Fibroblast of peridontal ligament (primary cell): ENCODE results near the gene FPR3.
"Not testable (repeated sequence)": the region's sequence is repeated elsewhere in the genome, so short reads cannot be mapped to it uniquely, and the experiment has no call there.

Source experiments
- DNase-seq: peaks from one replicate; pipeline ENCODE4 v3.0.0-alpha.2; 2010; ENCODE audit errors: extremely low read depth

Gene FPR3, protein sequence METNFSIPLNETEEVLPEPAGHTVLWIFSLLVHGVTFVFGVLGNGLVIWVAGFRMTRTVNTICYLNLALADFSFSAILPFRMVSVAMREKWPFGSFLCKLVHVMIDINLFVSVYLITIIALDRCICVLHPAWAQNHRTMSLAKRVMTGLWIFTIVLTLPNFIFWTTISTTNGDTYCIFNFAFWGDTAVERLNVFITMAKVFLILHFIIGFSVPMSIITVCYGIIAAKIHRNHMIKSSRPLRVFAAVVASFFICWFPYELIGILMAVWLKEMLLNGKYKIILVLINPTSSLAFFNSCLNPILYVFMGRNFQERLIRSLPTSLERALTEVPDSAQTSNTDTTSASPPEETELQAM

DNA sequence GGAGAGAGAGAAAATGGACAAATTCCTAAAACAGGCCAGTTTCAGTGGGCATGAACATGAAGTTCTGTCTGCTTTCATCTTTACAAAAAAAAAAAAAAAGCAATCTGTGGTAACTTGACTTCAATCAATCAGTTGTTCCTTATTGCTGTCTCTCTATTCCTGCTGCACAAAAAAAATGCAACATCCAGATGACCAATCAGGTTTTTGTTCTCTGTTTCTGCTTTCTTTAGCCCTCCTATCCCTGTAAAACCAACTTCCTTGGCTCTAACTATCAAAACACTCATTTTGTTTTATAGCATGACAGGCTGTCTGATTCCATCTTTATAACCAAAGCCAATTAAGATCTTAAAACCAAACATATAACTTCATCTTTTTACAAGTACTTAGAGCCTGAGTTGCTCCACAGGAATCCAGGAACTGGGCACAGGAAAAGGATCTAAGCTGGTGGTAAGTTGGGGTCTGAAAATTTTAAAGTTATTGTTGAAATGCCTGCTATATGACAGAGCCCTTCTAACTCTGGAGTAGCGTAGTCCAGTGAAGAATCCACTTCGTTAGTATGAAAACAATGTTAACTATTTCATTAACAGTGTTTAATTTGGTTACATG, at the start of gene FPR3:
Gene FPR3 (plus strand): TSS at position 273 of the 606 bp plus-strand sequence. CDS start 28,592 bp downstream, outside the sequence.
- DNase-seq, result no peak

DNA sequence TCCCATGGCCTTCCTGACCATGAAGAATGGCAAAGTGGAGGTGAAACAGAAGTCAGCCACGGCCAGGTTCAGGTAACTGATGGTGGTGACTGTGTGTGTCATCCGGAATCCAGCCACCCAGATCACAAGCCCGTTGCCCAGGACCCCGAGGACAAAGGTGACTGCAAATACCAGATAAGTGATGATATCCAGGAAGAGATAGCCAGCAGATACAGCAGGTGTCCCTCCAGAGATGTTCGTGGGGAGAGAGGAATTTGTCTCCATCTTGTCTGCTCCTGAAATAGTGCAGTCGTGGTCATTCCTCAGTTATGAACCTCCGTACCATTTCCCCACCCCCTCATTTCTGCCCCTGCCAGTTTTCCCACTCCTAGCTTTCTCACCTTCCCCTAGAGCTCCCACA, 48.2 kb upstream of the FPR3 start:
- DNase-seq, result no peak

DNA sequence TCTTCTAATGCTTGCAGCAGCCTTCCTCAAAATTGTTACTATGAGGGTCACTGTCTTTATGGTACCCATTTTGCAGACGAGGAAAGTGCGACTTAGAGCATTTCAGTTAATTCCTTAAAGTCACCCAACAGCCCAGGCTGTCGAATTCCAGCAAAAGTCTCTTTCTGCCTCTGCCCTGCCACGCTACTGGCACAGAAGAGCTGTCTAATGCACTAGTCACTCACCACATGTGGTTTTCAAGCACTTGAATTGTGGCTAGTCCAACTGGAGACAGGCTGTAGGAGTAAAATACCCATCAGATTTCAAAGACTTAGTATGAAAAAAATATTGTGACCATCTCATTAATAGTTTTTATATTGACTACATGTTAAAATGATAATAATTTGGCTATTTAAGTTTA, 45.0 kb upstream of the FPR3 start:
- DNase-seq, result peak; percentile 27

DNA sequence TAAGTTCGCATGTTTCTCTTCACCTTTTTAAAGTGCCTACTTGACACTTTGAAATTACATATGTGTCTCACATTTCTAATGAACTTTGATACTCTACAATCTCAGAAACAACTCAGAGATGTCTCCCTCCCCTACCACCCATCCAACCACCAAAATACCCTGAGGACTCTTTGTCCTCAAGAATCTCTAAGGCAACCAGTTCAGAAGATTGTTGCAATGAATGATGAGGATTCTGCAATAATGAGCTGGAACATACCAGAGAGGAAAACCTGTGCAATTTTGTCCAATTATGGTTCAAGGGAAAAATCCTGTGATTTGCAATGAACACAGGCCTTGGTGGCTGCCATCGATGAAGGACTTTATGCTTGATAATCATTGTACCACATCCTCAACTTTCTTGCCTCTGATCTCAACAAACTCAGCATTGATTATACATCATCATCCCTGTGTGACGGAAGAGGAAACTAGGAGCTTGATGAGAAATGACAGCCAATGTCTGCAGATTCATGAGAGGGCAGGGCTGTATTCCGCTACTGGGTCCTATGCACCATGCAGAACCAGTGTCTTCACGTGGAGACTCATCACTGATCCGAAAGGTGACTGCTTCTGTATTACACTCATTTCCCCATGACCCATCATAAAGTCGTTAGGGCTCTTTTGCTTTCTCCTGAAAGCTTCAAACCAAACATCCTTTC, 44.4 kb upstream of the FPR3 start:
- DNase-seq, result peak; percentile 14

DNA sequence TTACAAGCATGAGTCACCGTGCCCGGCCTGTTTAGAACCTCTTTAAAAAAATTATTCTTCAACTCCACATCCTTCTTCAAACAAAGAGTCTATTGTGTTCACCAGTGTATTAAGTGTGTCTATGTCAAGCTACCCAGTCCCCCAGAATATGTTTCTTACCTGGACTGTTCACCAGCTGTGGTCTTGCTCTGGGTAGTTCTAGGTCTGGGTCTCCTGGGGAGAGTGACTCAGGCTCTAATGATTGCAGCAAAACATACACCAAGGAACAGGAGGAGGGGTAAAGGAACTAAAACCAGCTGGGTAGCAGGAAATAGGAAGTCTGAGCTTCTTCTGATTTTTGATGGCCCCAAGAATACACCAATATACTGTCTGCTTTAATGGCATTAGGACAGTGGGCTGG, 43.3 kb upstream of the FPR3 start, which contains the start of gene FPR1:
Gene FPR1 (minus strand): TSS at position 224 of the 400 bp plus-strand sequence. CDS start 4,884 bp downstream, outside the sequence.
- peak; percentile 20 for DNase-seq

DNA sequence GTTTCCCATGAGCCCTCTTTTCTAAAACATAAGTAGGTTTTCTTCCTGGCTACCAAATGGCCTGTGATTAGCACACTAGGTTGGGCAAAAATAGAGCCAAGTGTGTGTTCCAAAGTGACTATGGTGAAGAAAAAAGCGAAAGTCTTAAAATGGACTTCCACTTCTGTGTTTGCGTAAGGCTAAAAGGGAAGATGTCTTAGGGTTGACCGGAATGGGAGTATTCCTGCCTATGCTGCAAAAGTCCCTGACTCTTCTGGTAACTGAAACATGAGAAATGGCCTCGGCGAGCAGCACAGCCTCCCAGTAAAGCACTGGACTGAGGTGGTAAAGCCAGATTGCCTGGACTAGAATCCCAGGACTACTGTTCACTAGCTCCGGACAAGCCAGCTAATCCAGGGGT, 40.8 kb upstream of the FPR3 start:
- DNase-seq, result no peak

DNA sequence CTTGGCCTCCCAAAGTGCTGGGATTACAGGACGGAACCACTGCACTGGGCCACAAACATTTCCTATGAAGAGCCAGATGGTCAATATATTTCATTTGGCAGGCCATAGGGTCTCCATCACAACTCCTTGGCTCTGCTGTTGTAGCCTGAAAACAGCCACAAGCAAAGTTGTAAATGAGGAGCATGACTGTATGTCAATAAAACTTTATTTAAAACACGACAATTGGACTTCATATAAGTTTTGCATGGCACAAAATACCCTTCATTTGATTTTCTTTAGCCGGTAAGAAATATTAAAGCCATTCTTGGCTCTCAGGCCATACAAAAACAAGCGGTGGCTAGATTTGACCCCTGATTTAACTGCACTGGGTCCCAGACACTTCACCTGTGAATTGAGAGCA, 40.2 kb upstream of the FPR3 start:
- no peak for DNase-seq

DNA sequence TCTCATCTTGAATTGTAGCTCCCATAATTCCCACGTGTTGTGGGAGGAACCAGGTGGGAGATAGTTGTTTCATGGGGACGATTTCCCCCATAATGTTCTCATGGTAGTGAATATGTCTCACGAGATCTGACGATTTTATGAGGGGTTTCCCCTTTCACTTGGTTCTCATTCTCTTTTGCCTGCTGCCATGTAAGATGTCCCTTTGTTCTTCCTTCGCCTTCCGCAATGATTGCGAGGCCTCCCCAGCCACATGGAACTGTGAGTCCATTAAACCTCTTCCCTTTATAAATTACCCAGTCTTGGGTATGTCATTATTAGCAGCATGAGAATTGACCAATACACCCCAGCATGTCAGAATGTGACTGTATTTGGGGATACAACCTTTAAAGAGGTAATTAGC, 39.4 kb upstream of the FPR3 start:
- DNase-seq, result no peak

DNA sequence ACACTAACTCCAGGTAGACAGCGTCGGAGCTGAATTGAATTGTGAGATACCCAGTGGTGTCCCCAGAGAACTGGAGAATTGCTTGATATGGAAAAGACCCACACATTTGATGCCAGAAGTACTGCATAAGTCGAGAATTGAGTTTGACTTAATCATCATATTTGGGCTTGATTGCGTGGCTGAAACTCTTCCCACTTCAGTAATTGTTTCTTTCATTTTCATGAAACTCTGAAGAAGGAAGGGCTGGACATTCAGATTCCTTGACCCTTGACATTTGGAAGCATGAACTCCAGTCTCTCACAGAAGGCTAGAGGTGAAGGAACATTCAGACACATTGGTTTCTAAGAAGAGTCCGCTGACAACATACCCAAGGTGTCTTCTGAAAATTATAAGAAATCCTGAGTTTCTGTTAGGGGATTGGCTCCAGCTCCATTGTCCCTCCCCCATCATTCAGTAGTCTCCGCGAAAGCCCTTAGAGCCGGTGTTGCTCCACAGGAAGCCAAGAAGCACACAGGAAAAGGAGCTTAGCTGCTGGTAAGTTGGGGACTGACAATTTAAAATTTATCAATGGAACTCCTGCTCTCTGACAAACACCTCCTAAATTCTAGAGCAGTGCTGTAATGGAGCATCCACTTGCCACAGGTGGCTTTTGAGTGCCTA, 34.1 kb upstream of the FPR3 start, which contains the start of gene FPR2:
Gene FPR2 (plus strand): TSS at position 484 of the 660 bp plus-strand sequence. CDS start 7,479 bp downstream, outside the sequence.
- DNase-seq, result no peak

DNA sequence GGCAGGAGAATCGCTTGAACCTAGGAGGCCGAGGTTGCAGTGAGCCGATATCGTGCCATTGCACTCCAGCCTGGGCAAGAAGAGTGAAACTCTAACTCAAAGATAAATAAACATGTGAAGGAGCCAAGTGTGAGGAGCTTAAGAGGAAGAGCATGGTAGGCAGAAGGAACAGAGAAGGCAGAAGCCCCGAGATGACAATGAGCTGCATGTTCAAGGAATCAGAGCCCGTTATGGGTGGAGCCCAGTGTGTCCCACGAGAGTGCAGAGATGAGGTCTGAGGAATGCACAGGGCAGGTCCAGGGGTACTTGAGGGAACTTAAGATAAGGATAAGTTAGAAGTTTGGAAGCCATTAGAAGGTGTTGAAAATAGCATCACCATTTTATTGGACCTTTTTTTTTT, 33.3 kb upstream of the FPR3 start:
- DNase-seq, result no peak

DNA sequence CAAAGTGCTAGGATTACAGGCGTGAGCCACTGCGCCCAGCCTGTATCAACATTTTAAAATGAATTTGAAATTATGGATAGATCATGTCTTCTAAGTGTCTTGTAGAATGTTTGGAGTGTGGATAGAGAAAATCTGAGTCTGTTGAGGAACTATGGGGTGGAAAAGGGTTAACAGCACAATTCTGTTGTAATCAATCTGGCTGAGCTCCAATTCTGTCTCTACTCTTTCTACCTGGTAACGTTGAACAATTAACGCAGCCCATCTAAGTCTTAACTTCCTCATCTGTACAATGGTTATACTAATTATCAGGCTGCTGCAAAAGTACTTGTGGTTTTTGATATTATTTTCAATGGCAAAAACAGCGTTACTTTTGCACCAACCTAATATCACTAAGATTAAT, 29.9 kb upstream of the FPR3 start:
- DNase-seq, result no peak

DNA sequence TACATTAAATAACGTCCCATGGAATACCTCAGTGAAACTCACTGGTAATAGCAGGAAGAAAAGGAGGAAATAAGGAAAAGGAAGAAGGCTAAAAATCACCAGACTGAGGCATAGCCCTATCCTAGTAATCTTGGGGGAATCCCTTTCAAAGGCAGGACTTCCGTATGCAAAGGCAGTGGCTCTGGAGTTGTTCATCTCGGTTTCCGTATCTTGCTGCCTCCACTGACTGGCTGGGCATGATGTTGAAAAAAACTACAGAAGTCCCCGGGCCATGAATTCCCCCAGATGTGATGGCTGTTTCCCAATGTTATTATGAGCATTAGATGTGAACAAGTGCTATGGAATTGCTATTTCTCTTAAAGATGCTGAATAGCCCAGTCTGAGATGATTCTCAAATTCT, 28.5 kb upstream of the FPR3 start:
- no peak for DNase-seq

DNA sequence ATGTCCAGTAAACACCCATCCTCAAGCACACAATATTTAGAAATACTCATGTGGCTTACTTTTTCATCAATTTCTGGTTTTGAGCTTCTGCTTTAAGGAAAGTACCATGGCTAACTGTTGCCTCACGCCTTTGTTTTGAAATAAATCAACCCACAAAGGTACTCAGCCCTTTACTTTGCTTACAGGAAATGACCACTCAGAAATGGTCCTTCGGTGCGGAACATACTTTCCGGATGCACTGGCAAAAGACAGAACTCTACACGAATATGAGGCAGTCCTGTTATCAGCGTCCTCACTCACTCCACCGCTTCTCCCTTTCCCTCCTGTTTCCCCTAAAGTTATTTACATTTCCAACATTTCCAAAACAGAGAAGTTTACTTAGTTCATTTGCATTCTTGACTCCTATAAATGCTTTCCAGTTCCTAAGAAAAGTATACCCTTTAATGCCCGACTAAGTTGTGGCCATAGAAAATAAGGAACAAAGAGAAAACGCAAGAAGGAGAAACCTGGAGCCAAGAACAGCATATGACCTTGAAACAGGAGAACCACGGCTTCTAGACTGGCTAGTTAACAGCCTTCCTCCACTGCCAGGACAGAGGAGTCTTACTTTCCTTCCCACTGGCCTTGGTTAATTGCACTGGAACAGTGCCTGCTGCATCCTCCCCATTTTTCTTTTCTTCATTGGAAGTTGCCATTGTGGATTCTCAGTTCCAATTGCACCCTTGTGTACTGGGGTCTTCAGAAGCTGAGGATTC, 23.4 kb upstream of the FPR3 start:
- no peak for DNase-seq

DNA sequence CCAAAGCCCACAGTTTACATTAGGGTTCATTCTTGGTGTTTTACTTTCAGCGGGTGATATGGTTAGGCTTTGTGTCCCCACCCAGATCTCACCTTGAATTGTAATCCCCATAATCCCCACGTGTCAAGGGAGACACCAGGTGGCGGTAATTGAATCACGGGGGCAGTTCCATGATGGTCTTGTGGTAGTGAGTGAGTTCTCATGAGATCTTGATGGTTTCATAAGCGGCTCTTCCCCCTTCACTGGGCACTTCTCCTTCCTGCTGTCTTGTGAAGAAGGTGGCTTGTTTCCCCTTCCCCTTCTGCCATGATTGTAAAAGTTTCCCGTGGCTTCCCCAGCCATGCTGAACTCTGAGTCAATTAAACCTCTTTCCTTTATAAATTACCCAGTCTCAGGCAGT, 22.0 kb upstream of the FPR3 start:
- no peak for DNase-seq

DNA sequence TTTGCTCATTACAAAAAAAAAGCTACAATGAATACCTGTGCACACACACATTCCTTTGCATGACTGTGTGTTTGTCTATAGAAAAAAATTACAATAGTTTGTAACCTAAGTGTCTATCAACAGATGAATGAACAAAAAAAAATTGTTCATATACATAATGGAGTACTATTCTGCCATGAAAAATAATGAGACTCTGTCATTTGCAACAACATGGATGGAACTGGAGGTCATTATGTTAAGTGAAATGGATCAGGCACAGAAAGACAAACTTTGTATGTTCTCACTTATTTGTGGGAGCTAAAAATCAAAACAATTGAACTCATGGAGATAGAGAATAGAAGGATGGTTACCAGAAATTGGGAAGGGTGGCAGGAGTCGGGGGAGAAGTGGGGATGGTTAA, 18.4 kb upstream of the FPR3 start:
- not testable (repeated sequence) for DNase-seq

DNA sequence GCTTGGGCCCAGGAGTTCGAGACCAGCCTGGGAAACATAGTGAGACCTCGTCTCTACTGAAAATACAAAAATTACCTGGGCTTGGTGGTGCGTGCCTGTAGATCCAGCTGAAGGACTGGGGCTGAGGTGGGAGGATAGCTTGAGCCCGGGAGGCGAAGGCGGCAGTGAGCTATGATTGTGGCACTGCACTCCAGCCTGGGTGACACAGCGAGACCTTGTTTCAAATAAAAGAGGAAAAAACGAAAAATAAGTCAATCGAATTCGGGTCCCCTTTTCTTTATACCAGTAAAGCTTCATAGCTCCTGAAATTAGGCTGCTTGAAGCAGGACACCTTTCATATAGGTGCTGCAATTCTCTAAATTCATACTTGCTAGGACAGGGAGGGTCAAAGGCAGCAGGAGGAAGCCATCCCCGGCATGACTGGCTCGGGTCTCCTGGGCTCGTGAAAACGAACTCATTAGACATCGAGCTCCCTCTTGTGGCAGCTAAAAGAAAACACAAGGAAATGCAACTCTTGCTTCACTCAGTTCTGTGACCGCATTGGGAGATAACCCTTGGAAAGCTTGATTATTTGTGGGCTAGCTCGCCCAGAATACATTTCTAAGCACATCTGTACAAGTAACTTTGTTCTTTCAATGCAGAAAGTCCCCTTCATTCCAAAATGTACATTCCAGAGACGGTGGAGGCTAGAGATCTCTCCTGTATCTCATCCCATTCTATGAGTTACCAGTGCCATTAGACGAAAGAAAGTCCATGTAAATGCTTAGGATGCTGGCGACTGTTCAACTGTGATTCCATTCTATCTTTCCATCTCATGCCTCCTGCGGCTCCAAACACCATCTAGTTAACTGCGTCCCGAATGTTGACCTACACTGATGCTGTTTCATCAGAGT, 17.1 kb upstream of the FPR3 start:
- peak; percentile 90 for DNase-seq

DNA sequence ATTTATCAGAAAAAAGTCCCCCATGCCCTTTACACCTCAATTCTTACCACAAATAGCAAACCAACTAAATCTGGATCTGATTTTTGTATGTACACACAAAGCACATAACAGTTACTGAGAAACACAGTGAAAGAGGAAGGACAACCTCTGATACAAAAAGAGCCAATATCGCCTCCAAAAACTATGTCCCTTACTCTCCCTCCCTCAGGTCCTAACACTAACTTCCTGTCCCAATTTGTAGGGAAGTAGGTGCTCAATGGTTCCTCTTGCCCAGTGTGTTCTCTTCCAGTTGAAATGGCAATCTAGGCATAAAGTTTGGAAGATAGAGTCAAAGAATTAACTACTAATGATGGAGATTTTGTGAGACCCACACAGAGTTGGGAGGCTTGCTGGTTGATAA, 15.8 kb upstream of the FPR3 start:
- no peak for DNase-seq

DNA sequence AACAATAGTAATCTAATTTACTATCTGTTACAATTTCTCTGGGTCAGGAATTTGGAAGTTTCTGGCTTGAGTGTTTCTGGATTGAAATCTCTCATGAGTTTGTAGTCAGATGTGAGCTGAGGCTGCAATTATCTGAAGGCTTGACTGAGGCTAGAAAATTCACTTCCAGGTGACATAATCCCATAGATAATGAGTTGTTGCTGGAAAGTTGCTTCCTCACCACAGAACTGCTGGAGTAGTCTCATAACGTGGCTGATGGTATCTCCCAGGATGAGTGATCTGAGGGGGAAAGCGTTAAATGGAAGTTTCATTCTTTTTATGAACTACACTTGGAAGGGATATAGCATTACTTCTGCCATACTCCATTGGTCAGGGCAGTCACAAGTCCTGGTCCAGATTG, 15.3 kb upstream of the FPR3 start:
- DNase-seq, result no peak

DNA sequence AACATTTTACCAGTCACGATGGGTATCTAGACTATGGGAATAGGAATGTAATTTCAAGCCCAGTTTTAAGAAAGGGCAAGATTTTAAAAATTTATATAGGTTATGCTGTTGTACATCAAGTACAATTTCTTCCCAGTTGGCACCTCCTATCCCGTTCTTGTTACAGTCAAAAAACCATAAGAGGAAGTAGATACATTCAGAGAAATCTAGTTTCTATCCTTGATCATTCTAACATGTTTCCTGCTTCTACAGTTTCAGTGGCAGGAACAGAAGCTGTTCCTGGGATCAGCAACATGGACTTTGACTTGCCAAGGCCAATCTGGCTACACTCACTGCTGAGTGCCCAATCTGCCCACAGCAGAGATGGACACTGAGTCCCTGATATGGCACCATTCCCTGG, 14.7 kb upstream of the FPR3 start:
- DNase-seq, result no peak

DNA sequence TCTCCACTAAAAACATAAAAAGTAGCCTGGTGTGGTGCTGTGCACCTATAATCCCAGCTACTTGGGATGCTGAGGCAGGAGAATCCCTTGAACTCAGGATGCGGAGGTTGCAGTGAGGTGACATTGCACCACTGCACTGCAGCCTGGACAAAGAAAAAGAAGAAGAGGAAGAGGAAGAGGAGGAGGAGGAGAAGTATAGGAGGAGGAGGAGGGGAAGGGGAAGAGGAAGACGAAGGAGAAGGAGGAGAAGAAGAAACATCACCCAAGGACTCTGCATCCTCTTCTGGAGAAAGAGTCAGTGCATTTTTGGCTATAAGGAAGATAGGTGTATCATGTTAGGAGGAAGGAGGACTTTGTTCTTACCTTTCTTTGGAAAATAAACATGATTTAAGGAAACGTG, 13.0 kb upstream of the FPR3 start:
- DNase-seq, result no peak
